ENCODE results near the gene AQP12B. TPM values are rescaled to one million over a fixed set of nuclear protein-coding genes. Genes with fewer than 3 reads are reported as not detected.
A peak's percentile ranks its signal among the peaks of the same experiment; 100 is the strongest.

Gene AQP12B
- total RNA-seq, 3 donors from 2014 or later (not counting 1 experiment from before 2014, with no cell fraction given), result not detected

- Mint-ChIP-seq H3K9me3 (peaks cover 2 to 3% of the 10 kb centered on the region in 2 donors), H3K27me3 (ENCODE audit: low read depth in 2 of 2) (no peaks in the 10 kb centered on the region), H3K27ac (no peak overlapping the region), H3K36me3 (no peaks in the 10 kb centered on the region), H3K4me3 (no peak overlapping the region), H3K4me1 (peaks cover 0 to 6% of the 10 kb centered on the region in 2 donors)
- H3K27ac ChIP-seq (ENCODE audit: low read length), result no peak overlapping the region
- no peak overlapping the region for H3K4me3 ChIP-seq (ENCODE audit: low read length)
- no peaks in the 10 kb centered on the region for H3K4me1 ChIP-seq (ENCODE audit: control insufficient read depth, insufficient read depth, low read length)
- peaks cover 8% of the 10 kb centered on the region for H3K9me3 ChIP-seq (ENCODE audit: control insufficient read depth, insufficient read depth, low read length)
- intact Hi-C loops (cut with micrococcal nuclease), result no loop called here
- ATAC-seq (no peak), DNase-seq (peak in 1 of 2 donors; percentile 9)
- H3K36me3 ChIP-seq (ENCODE audit: control insufficient read depth, insufficient read depth, low read length), result no peaks in the 10 kb centered on the region
- WGBS (ENCODE audit: insufficient coverage), result 86% methylated on average over 16 of the region's 17 CpGs
- TF ChIP-seq CTCF (IDR thresholded peaks at IDR 0.05), result no peak
- no peaks in the 10 kb centered on the region for H3K27me3 ChIP-seq (ENCODE audit: control insufficient read depth, insufficient read depth, low read length)
Observed at GRCh38 chr2:240637116-240637900, 45.4 kb downstream of the AQP12B start.

- Histone ChIP-seq H3K27ac (ENCODE audit: low read length) (no peak overlapping the region), H3K4me3 (ENCODE audit: low read length) (no peak overlapping the region), H3K27me3 (ENCODE audit: control insufficient read depth, insufficient read depth, low read length) (no peaks in the 10 kb centered on the region), H3K36me3 (ENCODE audit: control insufficient read depth, insufficient read depth, low read length) (no peaks in the 10 kb centered on the region), H3K4me1 (ENCODE audit: control insufficient read depth, insufficient read depth, low read length) (no peaks in the 10 kb centered on the region), H3K9me3 (ENCODE audit: control insufficient read depth, insufficient read depth, low read length) (peaks cover 8% of the 10 kb centered on the region)
- H3K36me3 Mint-ChIP-seq, result no peaks in the 10 kb centered on the region
- intact Hi-C loops (cut with micrococcal nuclease), result no loop called here
- 88% methylated on average over 11 of the region's 11 CpGs for WGBS (ENCODE audit: insufficient coverage)
- ATAC-seq, result no peak
- H3K9me3 Mint-ChIP-seq, result peaks cover 2 to 3% of the 10 kb centered on the region in 2 donors
- H3K27ac Mint-ChIP-seq, result no peak overlapping the region
- no peak for TF ChIP-seq CTCF (IDR thresholded peaks at IDR 0.05)
- H3K4me3 Mint-ChIP-seq, result no peak overlapping the region
- DNase-seq, result peak in 1 of 2 donors; percentile 8
- peaks cover 0 to 6% of the 10 kb centered on the region in 2 donors for H3K4me1 Mint-ChIP-seq
- H3K27me3 Mint-ChIP-seq (ENCODE audit: low read depth in 2 of 2), result no peaks in the 10 kb centered on the region
Observed at GRCh38 chr2:240636563-240637115, 46.0 kb downstream of the AQP12B start.

GRCh38 chr2:240635998-240636547 is 46.6 kb downstream of the AQP12B start:
- WGBS (ENCODE audit: insufficient coverage), result 82% methylated on average over 3 of the region's 3 CpGs
- Mint-ChIP-seq H3K27ac (no peak overlapping the region), H3K36me3 (no peaks in the 10 kb centered on the region), H3K4me1 (peaks cover 0 to 4% of the 10 kb centered on the region in 2 donors), H3K27me3 (ENCODE audit: low read depth in 2 of 2) (no peaks in the 10 kb centered on the region), H3K4me3 (no peak overlapping the region), H3K9me3 (peaks cover 2 to 3% of the 10 kb centered on the region in 2 donors)
- no peaks in the 10 kb centered on the region for H3K4me1 ChIP-seq (ENCODE audit: control insufficient read depth, insufficient read depth, low read length)
- no peak overlapping the region for H3K27ac ChIP-seq (ENCODE audit: low read length)
- ATAC-seq (no peak), DNase-seq (no peak)
- no peaks in the 10 kb centered on the region for H3K36me3 ChIP-seq (ENCODE audit: control insufficient read depth, insufficient read depth, low read length)
- peaks cover 8% of the 10 kb centered on the region for H3K9me3 ChIP-seq (ENCODE audit: control insufficient read depth, insufficient read depth, low read length)
- no peak for TF ChIP-seq CTCF (IDR thresholded peaks at IDR 0.05)
- H3K4me3 ChIP-seq (ENCODE audit: low read length), result no peak overlapping the region
- no peaks in the 10 kb centered on the region for H3K27me3 ChIP-seq (ENCODE audit: control insufficient read depth, insufficient read depth, low read length)
- intact Hi-C loops (cut with micrococcal nuclease), result no loop called here

Measured in natural killer cell (primary cell).